Raji (cell line): ENCODE data around the gene MYOM1.

Experiments
- POLR2A ChIP-seq: IDR thresholded peaks from 2 replicates; pipeline ENCODE4 v1.6.1; 2011; ENCODE audit warnings: low read depth, low read length, control low read depth; ENCODE audit not compliant: insufficient read depth

MYOM1 gene

GRCh38 chr18:3060667-3061580 is 158.8 kb downstream of the MYOM1 start:
- no peak for TF ChIP-seq POLR2A

DNA sequence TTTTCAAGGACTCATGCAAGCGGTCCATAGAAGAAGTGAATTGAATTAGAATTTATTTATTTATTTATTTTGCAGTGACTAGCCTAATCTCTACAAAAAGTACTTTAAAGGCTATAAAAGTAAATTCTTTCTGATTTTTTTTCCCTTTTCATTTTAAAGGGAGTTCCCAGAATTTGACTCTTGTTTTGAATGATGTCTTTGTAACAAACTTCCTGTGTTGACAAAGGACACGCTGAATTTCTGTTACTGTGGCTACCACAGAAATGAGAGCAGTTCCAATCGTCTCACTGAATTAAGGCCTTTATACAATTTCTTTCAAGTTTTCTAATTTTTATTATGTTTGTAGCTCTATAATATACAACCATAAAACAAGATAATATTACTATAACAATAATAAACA is 160.5 kb downstream of the MYOM1 start:
- no peak for TF ChIP-seq POLR2A

GRCh38 chr18:3058328-3059191 is 161.2 kb downstream of the MYOM1 start:
- TF ChIP-seq POLR2A, result no peak

DNA sequence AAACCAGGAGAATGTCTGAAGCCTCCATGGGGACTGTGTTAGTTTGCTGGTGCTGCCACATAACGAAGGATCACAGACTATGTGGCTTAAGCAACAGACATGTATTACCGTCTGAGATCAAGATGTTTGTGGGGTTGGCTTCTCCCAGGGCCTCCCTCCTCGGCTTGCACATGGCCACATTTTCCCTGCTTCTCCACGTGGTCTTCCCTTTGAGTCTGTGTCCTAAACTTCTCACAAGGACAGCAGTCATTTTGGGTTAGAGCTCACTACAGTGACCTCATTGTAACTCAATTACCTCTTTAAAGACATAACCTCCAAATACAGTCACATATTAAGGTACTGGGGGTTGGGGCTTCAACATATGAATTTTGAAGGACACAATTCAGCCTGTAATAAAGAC is 162.2 kb downstream of the MYOM1 start:
- no peak for TF ChIP-seq POLR2A

- no peak for TF ChIP-seq POLR2A
Observed at GRCh38 chr18:3056311-3056710, 163.5 kb downstream of the MYOM1 start.

DNA sequence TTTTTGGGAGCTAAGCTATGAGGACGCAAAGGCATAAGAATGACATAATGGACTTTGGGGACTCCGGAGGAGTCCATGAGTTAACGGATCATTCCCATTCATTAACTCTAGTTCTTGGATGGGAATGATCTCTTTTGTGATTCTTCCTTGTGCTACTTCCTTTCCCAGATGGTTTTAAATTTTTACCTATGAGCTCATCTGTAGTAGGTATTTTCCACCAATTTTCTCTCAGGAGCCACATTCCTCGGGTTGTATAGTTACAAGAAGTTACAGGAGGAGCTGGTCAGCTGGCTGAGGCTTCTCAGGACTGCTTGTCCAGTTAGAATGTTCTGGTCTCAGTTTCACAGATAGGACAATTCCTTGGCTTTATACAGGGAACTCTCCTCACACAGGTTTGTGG is 164.0 kb downstream of the MYOM1 start:
- no peak for TF ChIP-seq POLR2A

DNA sequence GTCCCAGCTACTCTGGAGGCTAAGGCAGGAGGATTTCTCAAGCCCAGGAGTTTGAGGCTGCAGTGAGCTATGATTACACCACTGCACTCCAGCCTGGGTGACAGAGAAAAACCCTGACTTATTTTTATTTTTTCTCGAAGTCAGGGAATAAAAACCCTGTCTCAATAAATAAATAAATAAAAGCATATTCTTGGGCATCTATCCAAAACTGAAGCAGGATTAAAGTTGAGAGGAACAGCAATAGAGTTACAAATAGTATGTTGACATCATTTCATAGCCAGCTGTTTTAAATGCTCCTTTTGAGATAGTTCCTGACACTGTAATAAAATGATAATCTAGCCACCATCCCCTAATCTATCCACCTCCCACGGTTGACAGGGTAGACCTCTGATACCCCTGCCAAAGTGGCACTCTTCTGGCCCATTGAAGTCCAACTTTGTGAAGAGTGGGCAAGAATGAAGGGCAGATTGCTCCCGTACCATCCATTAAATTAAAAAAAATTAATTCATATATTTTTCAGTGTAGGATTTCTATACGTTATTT is 164.5 kb downstream of the MYOM1 start:
- no peak for TF ChIP-seq POLR2A

DNA sequence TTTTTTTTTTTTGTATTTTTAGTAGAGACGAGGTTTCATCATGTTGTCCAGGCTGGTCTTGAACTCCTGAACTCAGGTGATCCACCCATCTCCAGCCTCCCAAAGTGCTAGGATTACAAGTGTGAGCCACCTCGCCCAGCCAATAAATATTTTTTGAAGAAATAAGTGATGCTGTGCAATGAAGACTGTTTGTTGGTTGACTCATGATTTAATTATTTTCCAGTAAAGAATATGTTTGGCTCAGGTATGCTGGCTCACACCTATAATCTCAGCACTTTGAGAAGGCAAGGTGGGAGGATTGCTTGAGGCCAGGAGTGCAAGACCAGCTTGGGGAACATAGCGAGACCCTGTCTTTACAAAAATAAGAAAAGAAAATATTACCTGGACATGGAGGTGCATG is 165.0 kb downstream of the MYOM1 start:
- TF ChIP-seq POLR2A, result no peak

DNA sequence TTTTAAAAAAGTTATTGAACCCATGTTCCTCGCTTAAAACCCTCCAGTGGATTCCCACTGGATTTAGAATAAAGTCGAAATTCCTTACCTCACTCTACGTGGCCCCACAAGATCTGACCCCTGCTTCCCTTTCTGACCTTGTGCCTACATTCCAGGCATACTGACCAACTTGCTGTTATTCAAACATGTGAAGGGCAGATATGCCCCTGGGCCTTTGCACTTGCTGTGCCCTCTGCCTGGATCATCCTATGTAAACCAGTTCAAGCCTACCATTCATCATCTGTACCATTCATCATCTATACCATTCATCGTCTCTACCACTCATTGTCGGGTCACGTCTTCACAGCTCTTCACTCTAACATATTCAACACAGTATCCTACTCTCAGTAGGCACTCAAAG is 165.6 kb downstream of the MYOM1 start:
- no peak for TF ChIP-seq POLR2A

- TF ChIP-seq POLR2A, result no peak
Observed at GRCh38 chr18:3053081-3053480, 166.7 kb downstream of the MYOM1 start.

DNA sequence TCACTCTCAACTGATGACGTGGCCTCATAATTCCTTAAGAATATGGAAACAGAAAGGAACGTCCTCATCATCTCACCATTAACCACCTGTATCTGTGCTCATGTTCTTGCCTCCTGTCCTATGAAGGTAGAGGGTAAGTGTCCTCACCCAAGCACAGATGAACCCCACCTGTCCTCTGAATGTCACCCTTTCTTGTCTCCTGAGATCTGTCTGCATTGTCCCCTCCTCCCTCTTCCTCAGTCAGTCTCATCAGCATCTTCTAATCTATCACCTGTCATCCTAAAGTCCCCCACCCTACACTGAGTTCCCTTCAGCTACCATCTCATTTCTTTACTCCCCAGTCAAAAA is 167.4 kb downstream of the MYOM1 start:
- TF ChIP-seq POLR2A, result no peak

- TF ChIP-seq POLR2A, result no peak
Observed at GRCh38 chr18:3051718-3052410, 167.9 kb downstream of the MYOM1 start.

DNA sequence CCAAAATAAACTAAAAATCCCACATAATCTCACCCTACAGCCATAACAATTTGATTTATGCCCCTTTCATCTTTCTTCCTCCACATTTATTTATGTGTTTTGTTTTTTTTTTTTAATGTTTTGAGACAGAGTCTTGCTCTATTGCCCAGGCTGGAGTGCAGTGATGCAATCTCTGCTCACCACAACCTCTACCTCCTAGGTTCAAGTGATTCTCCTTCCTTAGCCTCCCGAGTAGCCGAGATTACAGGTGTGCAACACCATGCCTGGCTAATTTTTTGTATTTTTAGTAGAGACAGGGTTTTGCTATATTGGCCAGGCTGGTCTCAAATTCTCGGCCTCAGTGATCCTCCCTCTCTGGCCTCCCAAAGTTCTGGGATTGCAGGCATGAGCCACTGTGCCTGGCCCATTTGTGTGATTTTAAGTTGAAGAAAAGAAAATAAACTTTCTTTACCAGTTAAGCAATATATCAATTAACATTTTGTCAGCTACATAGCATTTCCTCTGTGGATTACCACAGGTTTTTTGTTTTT is 170.9 kb downstream of the MYOM1 start:
- TF ChIP-seq POLR2A, result no peak

GRCh38 chr18:3048121-3048520 is 171.6 kb downstream of the MYOM1 start:
- no peak for TF ChIP-seq POLR2A
